Stimulated activated CD4-positive, alpha-beta T cell treated with anti-CD3 and anti-CD28 coated beads, Interleukin-15, amount 100 ng/mL, for 24 hours (primary cell): Measurements from ENCODE around the gene EIF4ENIF1.
"Not testable (repeated sequence)": the region's sequence is repeated elsewhere in the genome, so short reads cannot be mapped to it uniquely, and the experiment has no call there.

Source experiments
- DNase-seq: peaks from one replicate; pipeline ENCODE4 v3.0.0-alpha.2; 2020

EIF4ENIF1 gene

DNA sequence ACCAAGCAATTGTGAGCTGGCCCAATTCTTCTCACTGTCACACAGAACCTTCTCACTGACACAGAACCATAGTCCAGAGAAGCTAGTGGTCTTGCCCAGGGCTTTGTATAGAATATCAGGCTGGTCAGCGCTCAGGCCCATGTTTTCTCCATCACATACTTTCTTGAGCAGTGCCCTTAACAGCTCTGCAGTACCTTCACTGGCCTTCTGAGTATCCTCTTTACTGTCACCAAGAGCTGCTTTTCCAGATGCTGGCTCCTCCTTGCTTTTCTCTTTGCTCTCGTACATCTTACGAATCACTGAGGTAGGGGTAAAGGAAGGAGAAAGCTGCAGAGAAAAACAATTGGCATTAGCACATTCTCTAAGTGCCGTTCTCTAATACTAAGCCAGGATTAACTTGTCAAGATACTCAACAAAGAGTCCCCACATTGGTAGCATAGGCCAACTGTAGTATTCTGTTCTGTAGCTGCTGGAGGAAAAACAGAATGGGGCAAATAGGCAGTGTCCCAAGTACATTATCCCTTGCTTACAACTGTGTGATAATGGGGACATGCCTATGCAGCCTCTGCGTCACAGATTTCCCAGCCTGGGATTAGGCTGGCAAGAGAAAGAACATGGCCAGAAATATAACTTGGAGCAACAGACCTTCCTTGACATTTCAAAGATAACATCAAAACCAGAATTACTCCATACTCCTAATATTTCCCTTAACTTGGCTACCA lies 46.7 kb downstream of the EIF4ENIF1 start:
- DNase-seq, result no peak

DNA sequence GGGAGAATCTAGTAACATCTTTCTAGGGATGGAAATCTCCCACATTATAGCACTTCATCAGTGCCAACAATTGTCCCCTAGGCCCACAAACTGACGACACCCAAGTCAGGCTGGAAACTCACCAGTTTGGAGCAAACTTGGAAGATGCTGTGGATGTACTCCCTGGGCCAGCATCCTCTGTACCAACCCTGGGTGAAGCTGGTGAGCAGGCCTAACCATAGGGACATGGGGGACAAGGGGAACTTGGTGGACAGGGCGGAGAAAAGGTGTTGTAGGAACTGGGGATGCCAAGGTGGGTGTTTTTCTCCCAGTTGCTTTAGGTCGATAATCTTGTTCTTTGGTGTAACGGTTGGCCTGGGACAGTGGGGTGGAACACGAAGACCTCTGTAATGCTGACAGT lies 48.0 kb downstream of the EIF4ENIF1 start:
- no peak for DNase-seq

DNA sequence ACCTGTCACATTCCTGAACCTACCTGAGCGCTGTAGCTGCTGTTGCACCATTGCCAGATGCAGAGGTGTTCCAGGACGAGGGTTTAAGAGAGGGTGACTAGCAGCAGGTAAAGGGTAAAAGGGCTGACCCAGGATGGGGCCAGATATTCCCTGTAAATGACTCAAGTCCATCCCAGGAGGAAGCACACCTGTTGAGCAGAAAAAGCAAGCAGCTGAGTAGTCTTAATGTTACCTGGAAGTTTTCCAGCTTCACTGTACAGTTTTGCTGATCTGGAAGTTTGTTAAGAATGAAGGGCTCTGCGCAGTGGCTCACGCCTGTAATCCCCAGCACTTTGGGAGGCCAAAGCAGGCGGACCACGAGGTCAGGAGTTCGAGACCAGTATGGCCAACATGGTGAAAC lies 49.0 kb downstream of the EIF4ENIF1 start:
- DNase-seq, result no peak

DNA sequence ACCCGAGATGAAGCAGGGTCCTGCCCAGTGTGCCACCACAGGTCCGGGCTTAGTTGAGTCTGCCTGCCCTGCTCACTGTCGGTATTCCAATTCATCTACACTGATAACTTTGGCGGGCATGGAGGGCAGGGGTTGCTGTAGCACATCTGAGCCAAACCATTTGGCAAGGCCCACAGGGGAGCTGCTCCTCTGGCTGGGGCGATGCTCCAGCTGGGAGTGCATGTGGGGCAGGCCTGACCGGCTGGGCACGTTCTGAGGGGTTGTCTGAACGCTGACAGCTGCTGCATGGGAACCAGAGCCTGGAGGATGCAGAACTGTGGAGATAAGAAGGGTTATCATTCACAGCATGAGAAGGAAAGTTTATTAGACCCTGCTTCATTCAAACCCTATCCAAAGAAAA lies 49.8 kb downstream of the EIF4ENIF1 start:
- no peak for DNase-seq

DNA sequence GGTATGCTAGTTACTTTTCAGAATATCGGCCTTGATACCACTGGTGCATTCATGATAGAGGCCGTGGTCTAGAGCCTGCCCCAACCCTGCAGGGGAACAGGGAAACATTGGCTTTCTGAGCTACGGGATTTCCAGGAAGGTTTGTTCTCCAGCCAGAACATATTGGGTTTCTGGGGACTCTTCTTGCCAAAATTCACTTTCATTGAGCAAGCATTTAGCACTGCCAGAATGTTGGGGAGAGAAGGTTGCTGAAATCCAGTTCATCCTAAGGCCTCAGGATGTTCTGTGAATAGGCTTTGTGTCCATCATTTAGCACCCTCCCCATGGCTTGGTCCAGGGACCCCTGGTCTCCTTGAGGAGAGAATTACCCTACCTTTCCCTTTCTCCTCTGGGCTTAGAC lies 53.5 kb downstream of the EIF4ENIF1 start:
- DNase-seq, result no peak

DNA sequence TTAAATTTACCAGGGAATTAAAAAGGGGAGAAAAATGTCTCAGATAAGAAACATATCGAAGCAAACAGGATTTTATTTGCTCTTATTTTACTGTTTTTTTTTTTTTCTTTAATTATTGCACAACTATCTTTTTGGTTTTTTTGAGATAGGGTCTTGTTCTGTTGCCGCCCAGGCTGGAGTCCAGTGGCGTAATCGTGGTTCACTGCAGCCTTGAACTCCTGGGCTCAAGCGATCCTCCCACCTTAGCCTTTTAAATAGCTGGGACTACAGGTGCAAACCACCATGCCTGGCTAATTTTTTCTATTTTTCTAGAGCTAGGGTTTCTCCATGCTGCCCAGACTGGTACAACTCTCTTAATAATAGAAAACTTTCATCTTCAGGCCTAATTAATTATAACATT lies 57.7 kb downstream of the EIF4ENIF1 start:
- DNase-seq, result no peak

DNA sequence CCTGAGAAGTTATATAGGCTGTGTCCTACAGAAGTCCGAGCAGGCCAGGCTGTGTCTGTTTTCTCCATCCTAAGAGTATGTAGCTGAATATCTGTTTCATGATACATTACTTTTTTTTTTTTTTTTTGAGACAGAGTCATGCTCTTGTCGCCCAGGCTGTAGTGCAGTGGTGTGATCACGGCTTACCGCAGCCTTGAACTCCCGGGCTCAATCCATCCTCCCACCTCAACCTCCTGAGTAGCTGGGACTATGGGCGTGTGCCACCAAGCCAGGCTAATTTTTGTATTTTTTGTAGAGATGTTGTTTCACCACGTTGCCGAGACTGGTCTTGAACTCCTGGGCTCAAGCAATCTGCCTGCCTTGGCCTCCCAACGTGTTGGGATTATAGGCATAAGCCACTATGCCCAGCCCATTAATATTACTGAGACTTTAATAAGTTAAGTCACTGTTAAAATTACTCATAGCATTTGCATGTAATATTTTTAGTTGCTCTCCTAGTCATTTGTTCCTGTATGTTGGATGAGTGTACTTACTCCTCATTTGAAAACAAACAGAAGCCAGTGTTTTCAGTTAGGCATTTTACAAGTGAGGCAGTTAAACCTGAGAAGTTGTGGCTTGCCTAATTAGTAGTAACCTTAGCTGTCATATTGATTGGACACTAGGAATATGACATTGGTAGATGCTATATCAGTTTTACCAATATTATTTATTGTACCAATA lies 64.2 kb downstream of the EIF4ENIF1 start:
- no peak for DNase-seq

DNA sequence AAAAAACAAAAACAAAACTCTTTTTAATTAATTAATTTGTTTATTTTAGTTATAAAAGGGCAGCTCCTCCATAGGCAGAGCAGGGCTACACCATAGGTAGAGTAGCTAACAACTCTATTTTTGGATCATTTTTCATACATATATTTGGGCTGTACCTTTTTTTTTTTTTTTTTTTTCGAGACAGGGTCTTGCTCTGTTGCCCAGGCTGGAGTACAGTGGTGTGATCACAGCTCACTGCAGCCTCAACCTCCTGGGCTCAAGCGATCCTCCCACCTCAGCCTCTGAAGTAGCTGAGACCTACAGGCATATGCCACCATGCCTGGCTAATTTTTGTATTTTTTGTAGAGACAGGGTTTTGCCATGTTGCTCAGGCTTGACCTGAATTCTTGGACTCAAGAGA lies 87.3 kb downstream of the EIF4ENIF1 start:
- not testable (repeated sequence) for DNase-seq

DNA sequence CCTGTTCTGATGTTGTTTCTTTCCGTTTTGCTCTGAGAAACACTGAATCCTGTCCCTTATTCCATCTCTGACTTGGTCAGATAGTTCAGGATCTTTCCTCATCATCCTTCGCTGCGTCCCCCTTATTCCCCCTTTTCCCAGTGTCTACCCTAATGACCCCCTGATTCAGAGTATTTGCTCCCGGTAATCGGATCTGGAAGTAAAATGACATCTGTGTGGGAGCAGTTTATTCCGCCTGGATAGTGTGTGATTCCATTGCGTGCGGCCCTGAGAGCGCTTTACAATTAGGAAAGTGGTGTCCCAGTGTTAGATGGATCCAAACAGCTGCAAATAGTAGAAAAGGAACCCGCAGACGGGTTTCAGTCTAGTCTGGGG lies 89.6 kb downstream of the EIF4ENIF1 start:
- DNase-seq, result no peak

DNA sequence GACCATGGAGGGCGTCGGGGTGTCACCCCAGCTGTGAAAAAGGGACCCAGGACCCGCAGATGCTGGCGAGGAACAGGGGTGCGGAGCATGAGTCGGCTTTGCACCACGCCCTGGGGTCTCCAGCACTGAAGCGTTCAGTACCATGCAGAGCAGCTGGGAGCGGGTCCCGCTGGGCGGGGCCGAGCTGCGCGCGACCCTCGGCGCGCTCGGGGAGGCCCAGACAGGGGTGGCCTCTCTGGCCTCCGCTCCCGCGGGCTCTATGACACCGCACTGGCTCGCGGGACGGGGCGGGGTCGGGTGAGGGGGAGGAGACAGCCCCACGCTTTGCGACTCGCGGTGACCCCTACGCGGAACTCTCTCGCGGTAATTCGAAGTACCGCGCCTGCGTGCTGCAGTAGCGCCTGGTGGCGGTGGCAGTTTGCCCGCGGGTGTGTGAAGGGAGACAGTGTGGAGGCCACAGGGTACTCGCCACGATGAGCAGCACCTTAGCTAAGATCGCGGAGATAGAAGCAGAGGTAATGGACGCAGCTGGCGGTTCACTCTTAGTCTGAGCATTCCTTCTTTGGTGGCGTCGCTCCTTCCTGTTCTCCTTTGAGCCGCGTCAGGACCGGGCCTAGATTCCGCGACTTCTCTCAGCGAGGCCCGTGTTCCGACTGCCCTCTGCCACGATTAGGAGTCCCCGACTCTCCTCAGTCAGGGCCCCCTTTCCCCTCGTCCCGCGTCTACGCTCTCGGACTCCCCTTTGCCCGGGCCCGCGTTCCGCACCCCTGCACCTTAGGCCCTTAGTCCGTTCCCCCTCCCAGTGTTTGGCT lies 90.2 kb downstream of the EIF4ENIF1 start, which contains the start of gene DRG1:
DRG1 (plus strand) TSS at position 394 of the 812 bp plus-strand sequence; CDS start at position 474, 80 bp downstream.
- DNase-seq, result peak; percentile 99

DNA sequence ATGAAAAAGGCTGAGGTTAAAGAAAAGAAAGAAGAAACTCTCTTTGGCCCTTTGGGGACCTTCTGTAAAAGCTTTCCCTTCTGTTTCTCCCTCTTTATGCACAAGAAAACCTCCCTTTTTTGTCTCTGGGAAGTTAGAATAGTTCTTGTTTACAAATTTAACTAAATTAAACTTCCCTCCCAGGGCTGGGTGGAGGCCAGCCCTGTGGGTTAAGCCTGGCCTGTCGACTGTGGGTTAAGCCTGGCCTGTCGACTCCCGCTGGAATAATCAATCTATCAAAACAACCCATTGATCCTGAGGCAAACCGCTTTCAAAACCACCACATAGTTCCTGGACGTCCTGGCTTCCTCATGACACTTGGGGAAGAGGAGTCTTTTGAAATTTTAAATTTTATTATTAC lies 91.4 kb downstream of the EIF4ENIF1 start:
- no peak for DNase-seq

DNA sequence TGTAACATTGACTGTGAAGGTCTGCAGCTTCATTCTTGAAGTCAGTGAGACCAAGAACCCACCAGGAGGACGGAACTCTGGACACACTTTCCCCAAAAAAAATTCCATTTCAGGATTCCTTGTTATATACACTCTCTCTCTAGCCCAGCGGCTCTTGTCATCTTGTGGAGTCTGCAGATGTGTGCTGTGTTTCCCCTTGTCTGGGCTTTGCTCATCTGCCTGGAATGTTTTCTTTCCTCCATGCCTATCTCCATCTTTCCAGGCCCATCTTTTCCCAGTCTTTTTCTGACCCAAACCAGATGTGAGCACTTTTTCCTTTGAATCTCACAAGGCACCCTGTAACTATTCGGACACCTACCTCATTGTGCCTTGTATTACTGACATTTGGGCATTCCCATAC lies 95.3 kb downstream of the EIF4ENIF1 start:
- no peak for DNase-seq

DNA sequence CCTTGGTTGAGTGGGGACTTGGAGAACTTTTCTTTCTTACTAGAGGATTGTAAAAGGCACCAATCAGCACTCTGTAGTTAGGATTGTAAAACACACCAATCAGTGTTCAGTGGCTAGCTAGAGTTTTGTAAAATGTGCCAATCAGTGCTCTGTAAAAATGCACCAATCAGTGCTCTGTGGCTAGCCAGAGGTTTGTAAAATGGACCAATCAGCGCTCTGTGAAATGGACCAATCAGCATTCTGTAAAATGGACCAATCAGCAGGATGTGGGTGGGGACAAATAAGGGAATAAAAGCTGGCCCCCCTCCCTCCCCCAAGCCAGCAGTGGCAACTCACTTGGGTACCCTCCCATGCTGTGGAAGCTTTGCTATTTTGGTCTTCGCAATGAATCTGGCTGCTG lies 95.7 kb downstream of the EIF4ENIF1 start:
- DNase-seq, result no peak
